Activated CD4-positive, alpha-beta T cell treated with anti-CD3 and anti-CD28 coated beads, Interleukin-2, amount 10 ng/mL, durations not matched to agents 7 days and 5 days (primary cell): ENCODE results near the gene HIRIP3. TPM values are rescaled to one million over a fixed set of nuclear protein-coding genes. Genes with fewer than 3 reads are reported as not detected.

Experiments used
- CTCF ChIA-PET: fragments of 350-600 bp; sonication (Branson Sonifier 250); formaldehyde crosslinking; loops from one replicate; lab custom pipeline; 2021; ENCODE audit warnings: antibody characterized with exemption; lab: Charles Lee
- POLR2A ChIA-PET: fragments of 350-600 bp; sonication (Branson Sonifier 250); formaldehyde crosslinking; loops from one replicate; lab custom pipeline; 2021; ENCODE audit warnings: antibody characterized with exemption; lab: Charles Lee
- DNase-seq: peaks from one replicate; pipeline ENCODE4 v3.0.0-alpha.2; 2020
- H3K27ac Mint-ChIP-seq: one replicate; pipeline ENCODE4 v1.8.0; 2021; ENCODE audit warnings: mild to moderate bottlenecking, moderate library complexity, mixed read lengths
- H3K27me3 Mint-ChIP-seq: one replicate; pipeline ENCODE4 v1.8.0; 2021; ENCODE audit warnings: mixed read lengths
- H3K36me3 Mint-ChIP-seq: one replicate; pipeline ENCODE4 v1.8.0; 2021; ENCODE audit warnings: low read depth, mixed read lengths
- H3K4me1 Mint-ChIP-seq: one replicate; pipeline ENCODE4 v1.8.0; 2021; ENCODE audit warnings: mixed read lengths
- H3K4me3 Mint-ChIP-seq: one replicate; pipeline ENCODE4 v1.8.0; 2021; ENCODE audit warnings: mild to moderate bottlenecking, moderate library complexity, mixed read lengths
- H3K9me3 Mint-ChIP-seq: one replicate; pipeline ENCODE4 v1.8.0; 2021; ENCODE audit warnings: mixed read lengths
- total RNA-seq, 2 experiments: library from RNA; stranded (reverse); gene quantifications; one replicate each; pipeline ENCODE4 v1.2.3, GENCODE V29; 2021

HIRIP3 gene
- total RNA-seq, 2 experiments from 2014 or later, result 37.0 to 45.0 TPM

DNA sequence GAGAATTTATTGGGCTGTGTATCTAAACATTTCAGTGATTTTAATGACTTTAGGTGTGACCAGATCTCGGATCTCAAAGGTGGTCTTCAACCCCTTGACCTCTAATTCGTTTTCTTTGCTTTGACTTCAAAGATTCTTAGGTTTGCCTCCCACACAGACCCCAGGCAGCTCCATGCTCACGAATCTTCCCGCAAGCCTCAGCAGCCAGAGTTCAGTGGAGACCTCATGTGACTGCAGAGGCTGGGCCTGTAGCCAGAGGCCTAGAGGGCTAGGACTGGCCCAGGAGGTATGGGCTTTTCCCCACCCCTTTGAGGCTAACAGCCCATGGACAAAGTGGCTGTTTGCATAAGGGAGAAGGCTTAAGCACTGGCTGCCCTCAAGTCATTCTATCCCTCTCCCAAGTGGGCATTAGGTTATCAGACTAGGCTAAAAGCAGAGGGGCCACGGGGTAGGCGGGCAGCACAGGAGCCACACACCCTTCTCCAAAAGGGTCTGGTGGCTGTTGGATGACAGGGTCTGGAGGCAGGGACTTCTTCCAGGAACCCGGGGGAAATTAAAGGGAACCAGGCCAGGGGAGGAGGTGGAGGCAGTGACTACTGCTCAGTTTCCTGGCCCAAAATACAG is 3.0 kb downstream of the HIRIP3 start:
- H3K27ac Mint-ChIP-seq, result peak overlapping the region; percentile 75
- H3K4me1 Mint-ChIP-seq, result peaks cover 25% of the 10 kb centered on the region
- POLR2A ChIA-PET, result no interaction called here

DNA sequence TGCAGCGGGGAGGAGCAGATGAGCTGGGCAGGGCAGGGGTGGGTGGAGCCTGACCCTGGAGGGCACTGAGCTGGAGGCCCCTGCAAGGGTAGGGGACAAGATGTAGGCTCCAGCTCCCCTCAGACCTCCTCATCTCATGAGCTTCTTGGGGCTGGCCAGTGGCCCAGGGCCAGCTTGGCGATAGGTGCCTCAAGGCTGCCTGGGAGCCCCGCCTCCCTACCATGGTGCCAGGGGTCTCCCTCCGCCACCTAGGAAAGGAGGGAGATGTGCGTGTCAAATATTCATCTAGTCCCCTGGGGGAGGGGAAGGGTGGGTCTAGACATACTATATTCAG is 3.9 kb downstream of the HIRIP3 start:
- ChIA-PET POLR2A (no interaction called here), CTCF (interaction anchor here (1.1 kb wide), 3 partner anchors 9 to 64 kb away, joined by 3 to 4 read pairs (median 4); no protein-coding TSS in a partner anchor)
- Mint-ChIP-seq H3K36me3 (peaks cover 39% of the 10 kb centered on the region), H3K9me3 (no peaks in the 10 kb centered on the region), H3K27ac (no peak overlapping the region), H3K4me3 (no peak overlapping the region), H3K4me1 (peaks cover 19% of the 10 kb centered on the region), H3K27me3 (no peaks in the 10 kb centered on the region)
- no peak for DNase-seq

More for the DNA sequence above, 3.0 kb downstream of the HIRIP3 start:
- Mint-ChIP-seq H3K27me3 (no peaks in the 10 kb centered on the region), H3K4me3 (no peak overlapping the region), H3K36me3 (peaks cover 39% of the 10 kb centered on the region), H3K9me3 (no peaks in the 10 kb centered on the region)
- DNase-seq, result no peak
- CTCF ChIA-PET, result interaction anchor here (0.9 to 1.3 kb wide), 3 partner anchors 18 to 66 kb away, joined by 3 to 4 read pairs (median 3); partner anchors contain the start of genes KCTD13 and TAOK2

GRCh38 chr16:29990883-29991570 is 4.4 kb downstream of the HIRIP3 start:
- Mint-ChIP-seq H3K36me3 (peaks cover 40% of the 10 kb centered on the region), H3K27me3 (no peaks in the 10 kb centered on the region), H3K4me3 (no peak overlapping the region), H3K27ac (no peak overlapping the region), H3K4me1 (peaks cover 17% of the 10 kb centered on the region), H3K9me3 (no peaks in the 10 kb centered on the region)
- ChIA-PET POLR2A (no interaction called here), CTCF (interaction anchor here (1.1 kb wide), 3 partner anchors 10 to 64 kb away, joined by 3 to 4 read pairs (median 4); no protein-coding TSS in a partner anchor)
- DNase-seq, result no peak

- no peak for DNase-seq
- ChIA-PET CTCF (no interaction called here), POLR2A (no interaction called here)
- Mint-ChIP-seq H3K4me1 (peaks cover 16% of the 10 kb centered on the region), H3K27ac (no peak overlapping the region), H3K36me3 (peaks cover 41% of the 10 kb centered on the region), H3K9me3 (no peaks in the 10 kb centered on the region), H3K27me3 (no peaks in the 10 kb centered on the region), H3K4me3 (no peak overlapping the region)
Measured at GRCh38 chr16:29990034-29990433, 5.4 kb downstream of the HIRIP3 start.

DNA sequence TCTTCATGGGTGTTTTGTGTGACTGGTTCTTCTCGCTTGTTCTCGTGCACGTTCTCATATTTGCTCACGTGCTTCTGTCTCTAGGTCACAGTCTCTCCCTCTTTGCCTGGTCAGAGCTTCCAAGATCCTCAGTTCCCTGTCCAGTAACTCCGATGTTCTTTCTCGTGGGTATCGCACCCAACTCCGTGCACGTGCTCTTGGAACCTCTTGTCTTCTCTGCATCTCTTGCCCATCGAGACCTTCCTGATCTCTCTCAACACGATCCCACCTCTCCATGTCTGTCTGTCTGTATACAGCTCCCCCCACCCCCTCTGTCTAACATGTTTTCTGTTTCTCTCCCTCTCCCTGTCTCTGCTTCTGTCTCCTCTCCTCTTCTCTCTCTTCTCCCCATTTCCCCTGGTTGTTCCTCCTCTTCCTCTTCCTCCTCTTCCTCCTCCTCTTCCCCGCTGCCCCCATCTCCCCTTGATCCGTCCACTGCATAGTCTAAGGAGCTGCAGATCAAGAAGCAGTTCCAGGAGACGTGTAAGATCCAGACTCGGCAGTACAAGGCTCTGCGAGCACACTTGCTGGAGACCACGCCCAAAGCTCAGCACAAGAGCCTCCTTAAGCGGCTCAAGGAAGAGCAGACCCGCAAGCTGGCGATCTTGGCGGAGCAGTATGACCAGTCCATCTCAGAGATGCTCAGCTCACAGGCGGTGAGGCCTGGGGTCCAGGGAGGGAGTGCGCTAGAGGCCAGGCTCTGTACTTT is 6.1 kb downstream of the HIRIP3 start:
- DNase-seq, result no peak
- Mint-ChIP-seq H3K27ac (no peak overlapping the region), H3K27me3 (no peaks in the 10 kb centered on the region), H3K36me3 (peaks cover 43% of the 10 kb centered on the region), H3K4me1 (peaks cover 9% of the 10 kb centered on the region), H3K4me3 (no peak overlapping the region), H3K9me3 (no peaks in the 10 kb centered on the region)
- POLR2A ChIA-PET, result no interaction called here
- CTCF ChIA-PET, result interaction anchor here (0.8 to 1.3 kb wide), 4 partner anchors 10 to 66 kb away, joined by 3 to 5 read pairs (median 4); no protein-coding TSS in a partner anchor

- ChIA-PET CTCF (interaction anchor here (0.8 to 1.3 kb wide), 4 partner anchors 9 to 65 kb away, joined by 3 to 5 read pairs (median 4); no protein-coding TSS in a partner anchor), POLR2A (no interaction called here)
- DNase-seq, result no peak
- peaks cover 2% of the 10 kb centered on the region for H3K4me1 Mint-ChIP-seq
- no peaks in the 10 kb centered on the region for H3K27me3 Mint-ChIP-seq
- no peak overlapping the region for H3K27ac Mint-ChIP-seq
- no peaks in the 10 kb centered on the region for H3K9me3 Mint-ChIP-seq
- H3K4me3 Mint-ChIP-seq, result no peak overlapping the region
- peaks cover 44% of the 10 kb centered on the region for H3K36me3 Mint-ChIP-seq
Measured at GRCh38 chr16:29988346-29989075, 6.9 kb downstream of the HIRIP3 start.

DNA sequence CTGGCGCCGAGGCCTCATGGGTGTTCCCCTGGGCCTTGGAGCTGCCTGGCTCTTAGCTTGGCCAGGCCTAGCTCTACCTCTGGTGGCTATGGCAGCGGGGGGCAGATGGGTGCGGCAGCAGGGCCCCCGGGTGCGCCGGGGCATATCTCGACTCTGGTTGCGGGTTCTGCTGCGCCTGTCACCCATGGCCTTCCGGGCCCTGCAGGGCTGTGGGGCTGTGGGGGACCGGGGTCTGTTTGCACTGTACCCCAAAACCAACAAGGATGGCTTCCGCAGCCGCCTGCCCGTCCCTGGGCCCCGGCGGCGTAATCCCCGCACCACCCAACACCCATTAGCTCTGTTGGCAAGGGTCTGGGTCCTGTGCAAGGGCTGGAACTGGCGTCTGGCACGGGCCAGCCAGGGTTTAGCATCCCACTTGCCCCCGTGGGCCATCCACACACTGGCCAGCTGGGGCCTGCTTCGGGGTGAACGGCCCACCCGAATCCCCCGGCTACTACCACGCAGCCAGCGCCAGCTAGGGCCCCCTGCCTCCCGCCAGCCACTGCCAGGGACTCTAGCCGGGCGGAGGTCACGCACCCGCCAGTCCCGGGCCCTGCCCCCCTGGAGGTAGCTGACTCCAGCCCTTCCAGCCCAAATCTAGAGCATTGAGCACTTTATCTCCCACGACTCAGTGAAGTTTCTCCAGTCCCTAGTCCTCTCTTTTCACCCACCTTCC is 7.9 kb downstream of the HIRIP3 start:
- peaks cover 49% of the 10 kb centered on the region for H3K36me3 Mint-ChIP-seq
- DNase-seq, result no peak
- H3K27ac Mint-ChIP-seq, result no peak overlapping the region
- H3K27me3 Mint-ChIP-seq, result no peaks in the 10 kb centered on the region
- no peak overlapping the region for H3K4me3 Mint-ChIP-seq
- ChIA-PET CTCF (interaction anchor here (1.0 kb wide), 1 partner anchor 22 kb away, joined by 3 read pairs; no protein-coding TSS in a partner anchor), POLR2A (no interaction called here)
- peaks cover 2% of the 10 kb centered on the region for H3K4me1 Mint-ChIP-seq
- H3K9me3 Mint-ChIP-seq, result no peaks in the 10 kb centered on the region

- H3K36me3 Mint-ChIP-seq, result peaks cover 48% of the 10 kb centered on the region
- H3K4me1 Mint-ChIP-seq, result no peaks in the 10 kb centered on the region
- H3K9me3 Mint-ChIP-seq, result no peaks in the 10 kb centered on the region
- H3K27me3 Mint-ChIP-seq, result no peaks in the 10 kb centered on the region
- H3K4me3 Mint-ChIP-seq, result no peak overlapping the region
- ChIA-PET POLR2A (no interaction called here), CTCF (interaction anchor here (1.0 kb wide), 1 partner anchor 21 kb away, joined by 3 read pairs; no protein-coding TSS in a partner anchor)
- DNase-seq, result no peak
- H3K27ac Mint-ChIP-seq, result no peak overlapping the region
Measured at GRCh38 chr16:29986931-29987330, 8.5 kb downstream of the HIRIP3 start.

GRCh38 chr16:29986231-29986630 is 9.2 kb downstream of the HIRIP3 start:
- Mint-ChIP-seq H3K27ac (no peak overlapping the region), H3K9me3 (no peaks in the 10 kb centered on the region), H3K4me1 (no peaks in the 10 kb centered on the region), H3K27me3 (no peaks in the 10 kb centered on the region), H3K4me3 (no peak overlapping the region), H3K36me3 (peaks cover 49% of the 10 kb centered on the region)
- no peak for DNase-seq
- POLR2A ChIA-PET, result no interaction called here
- CTCF ChIA-PET, result interaction anchor here (0.9 to 1.8 kb wide), 5 partner anchors 13 to 286 kb away, joined by 3 to 9 read pairs (median 3); partner anchors contain the start of gene TAOK2

DNA sequence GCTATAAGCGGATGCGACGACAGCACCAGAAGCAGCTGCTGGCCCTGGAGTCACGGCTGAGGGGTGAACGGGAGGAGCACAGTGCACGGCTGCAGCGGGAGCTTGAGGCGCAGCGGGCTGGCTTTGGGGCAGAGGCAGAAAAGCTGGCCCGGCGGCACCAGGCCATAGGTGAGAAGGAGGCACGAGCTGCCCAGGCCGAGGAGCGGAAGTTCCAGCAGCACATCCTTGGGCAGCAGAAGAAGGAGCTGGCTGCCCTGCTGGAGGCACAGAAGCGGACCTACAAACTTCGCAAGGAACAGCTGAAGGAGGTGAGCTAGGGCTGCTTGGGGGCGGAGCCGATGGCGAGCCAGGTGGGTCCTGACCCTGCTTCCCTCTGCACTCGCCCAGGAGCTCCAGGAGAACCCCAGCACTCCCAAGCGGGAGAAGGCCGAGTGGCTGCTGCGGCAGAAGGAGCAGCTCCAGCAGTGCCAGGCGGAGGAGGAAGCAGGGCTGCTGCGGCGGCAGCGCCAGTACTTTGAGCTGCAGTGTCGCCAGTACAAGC is 10.1 kb downstream of the HIRIP3 start:
- DNase-seq, result no peak
- ChIA-PET POLR2A (interaction anchor here (0.6 kb wide), 1 partner anchor 346 kb away, joined by 6 read pairs; no protein-coding TSS in a partner anchor), CTCF (interaction anchor here (0.9 to 1.8 kb wide), 6 partner anchors 12 to 285 kb away, joined by 3 to 9 read pairs (median 3); partner anchors contain the start of genes TAOK2 and TMEM219)
- no peak overlapping the region for H3K27ac Mint-ChIP-seq
- peaks cover 50% of the 10 kb centered on the region for H3K36me3 Mint-ChIP-seq
- H3K4me3 Mint-ChIP-seq, result no peak overlapping the region
- no peaks in the 10 kb centered on the region for H3K4me1 Mint-ChIP-seq
- no peaks in the 10 kb centered on the region for H3K9me3 Mint-ChIP-seq
- no peaks in the 10 kb centered on the region for H3K27me3 Mint-ChIP-seq

- ChIA-PET POLR2A (no interaction called here), CTCF (interaction anchor here (1.1 to 1.8 kb wide), 3 partner anchors 11 to 47 kb away, joined by 3 to 9 read pairs (median 3); partner anchors contain the start of genes TAOK2 and TMEM219)
- Mint-ChIP-seq H3K9me3 (no peaks in the 10 kb centered on the region), H3K27ac (no peak overlapping the region), H3K4me1 (no peaks in the 10 kb centered on the region), H3K36me3 (peaks cover 54% of the 10 kb centered on the region), H3K27me3 (no peaks in the 10 kb centered on the region), H3K4me3 (no peak overlapping the region)
- DNase-seq, result no peak
Measured at GRCh38 chr16:29984764-29985147, 10.7 kb downstream of the HIRIP3 start.
